Esophagus squamous epithelium (tissue), 4 donors: ENCODE results near the gene LRIG1.

Experiments used
- CTCF ChIP-seq, 6 experiments: fragments of 450-650 bp in 4 of 6; fragments of 200-600 bp in 2 of 6; sonication (generic) in 2 of 6; IDR thresholded peaks; one replicate each; pipeline ENCODE4 v1.5.1; 2016 to 2019; ENCODE audit warnings: antibody characterized with exemption in 6 of 6, mild to moderate bottlenecking in 4 of 6, moderate library complexity in 4 of 6
- POLR2A ChIP-seq, 4 donors: fragments of 450-650 bp; IDR thresholded peaks; one replicate each; pipeline ENCODE4 v1.6.1; 2017; ENCODE audit warnings: antibody characterized with exemption in 4 of 4, mild to moderate bottlenecking in 4 of 4, moderate library complexity in 3 of 4

DNA sequence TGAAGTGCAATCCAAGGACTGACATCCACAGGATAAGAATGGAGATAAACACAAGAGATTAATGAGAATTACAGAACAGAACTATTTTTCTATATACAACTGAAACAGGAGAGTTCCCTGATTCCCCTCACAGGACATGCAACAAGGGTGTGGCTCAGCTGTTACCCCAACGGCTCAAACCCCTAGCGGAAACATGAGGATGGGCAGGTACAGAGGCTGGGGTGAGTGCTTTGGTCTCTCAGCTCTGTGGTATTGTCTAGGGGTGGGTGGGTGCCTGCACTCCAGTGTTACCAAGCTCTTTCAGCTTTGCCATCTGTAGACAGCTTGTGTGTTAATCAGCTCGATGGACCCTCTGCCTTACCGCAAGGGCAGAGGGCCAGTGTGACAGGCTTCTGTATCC lies 17.8 kb upstream of the LRIG1 start:
- no peak for TF ChIP-seq POLR2A (IDR thresholded peaks at IDR 0.05)
- no peak for TF ChIP-seq CTCF (IDR thresholded peaks at IDR 0.05)
